Hepatocyte (in vitro differentiated cells): ENCODE results near the gene WFDC1. TPM values are rescaled to one million over a fixed set of nuclear protein-coding genes. Genes with fewer than 3 reads are reported as not detected.

Experiments used
- DNase-seq: peaks from one replicate; pipeline ENCODE4 v3.0.0-alpha.2; 2016; ENCODE audit warnings: low spot score
- H2AFZ ChIP-seq: fragments of 200-600 bp; sonication (generic); 2 replicates; pipeline ENCODE4 v1.6.0; 2016; ENCODE audit warnings: antibody characterized with exemption, mild to moderate bottlenecking
- H3K27ac ChIP-seq: fragments of 200-600 bp; sonication (generic); 2 replicates; pipeline ENCODE4 v1.5.1; 2016; ENCODE audit warnings: mild to moderate bottlenecking
- H3K27me3 ChIP-seq: fragments of 200-600 bp; sonication (generic); 2 replicates; pipeline ENCODE4 v1.6.1; 2016
- H3K36me3 ChIP-seq: fragments of 200-600 bp; sonication (generic); replicated peaks from 2 replicates; pipeline ENCODE4 v1.5.1; 2016; ENCODE audit warnings: low read depth; ENCODE audit not compliant: insufficient read depth
- H3K4me1 ChIP-seq: fragments of 200-600 bp; sonication (generic); 2 replicates; pipeline ENCODE4 v1.5.1; 2016; ENCODE audit warnings: mild to moderate bottlenecking, moderate library complexity; ENCODE audit not compliant: insufficient read depth
- H3K4me2 ChIP-seq: fragments of 200-600 bp; sonication (generic); 2 replicates; pipeline ENCODE4 v1.6.0; 2016
- H3K4me3 ChIP-seq: fragments of 200-600 bp; sonication (generic); 2 replicates; pipeline ENCODE4 v1.5.1; 2016; ENCODE audit warnings: mild to moderate bottlenecking
- H3K79me2 ChIP-seq: fragments of 200-600 bp; sonication (generic); 2 replicates; pipeline ENCODE4 v1.6.0; 2017; ENCODE audit warnings: mild to moderate bottlenecking
- H3K9me2 ChIP-seq: fragments of 200-600 bp; sonication (generic); replicated peaks from 2 replicates; pipeline ENCODE4 v1.6.0; 2017; ENCODE audit warnings: mild to moderate bottlenecking; ENCODE audit not compliant: insufficient read depth
- H3K9me3 ChIP-seq: fragments of 200-600 bp; sonication (generic); 2 replicates; pipeline ENCODE4 v1.5.1; 2016; ENCODE audit warnings: low read depth, mild to moderate bottlenecking
- H4K20me1 ChIP-seq: fragments of 200-600 bp; sonication (generic); 2 replicates; pipeline ENCODE4 v1.6.0; 2016; ENCODE audit warnings: mild to moderate bottlenecking; ENCODE audit not compliant: insufficient read depth, poor library complexity, severe bottlenecking
- CTCF ChIP-seq: fragments of 200-600 bp; sonication (generic); IDR thresholded peaks from 2 replicates; pipeline ENCODE4 v1.5.1; 2016; ENCODE audit warnings: antibody characterized with exemption, mild to moderate bottlenecking; ENCODE audit not compliant: poor library complexity
- EZH2 ChIP-seq: fragments of 200-600 bp; sonication (generic); IDR thresholded peaks from 2 replicates; pipeline ENCODE4 v1.6.1; 2016; ENCODE audit warnings: antibody characterized with exemption, mild to moderate bottlenecking, borderline replicate concordance
- EZH2phosphoT487 ChIP-seq: fragments of 200-600 bp; sonication (generic); IDR thresholded peaks from one replicate; pipeline ENCODE4 v1.6.1; 2018; ENCODE audit warnings: antibody characterized with exemption, mild to moderate bottlenecking, low read depth, moderate library complexity; ENCODE audit not compliant: unreplicated experiment, severe bottlenecking
- WGBS: methylation state at CpG from one replicate; pipeline ENCODE4 v1.1.6; 2016; ENCODE audit warnings: low lambda C conversion rate; ENCODE audit errors: missing lambda C conversion rate; 5-methylcytosine and 5-hydroxymethylcytosine counted together
- polyA plus RNA-seq: library from polyadenylated mRNA; unstranded; fragments of >200 nt; fragmentation: Nextera tagmentation; extraction: Ambion mirVana; gene quantifications from 2 replicates; pipeline ENCODE4 v1.2.1, GENCODE V29; 2016
- total RNA-seq: library from RNA; depleted of rRNA; stranded (reverse); fragments of >200 nt; gene quantifications from 2 replicates; pipeline ENCODE4 v1.2.3, GENCODE V29; 2014

Gene WFDC1
- total and polyA plus RNA-seq, 2 experiments from 2014 or later: 12.9 to 16.9 TPM

- Histone ChIP-seq H3K36me3 (no peaks in the 10 kb centered on the region), H3K27ac (no peak overlapping the region), H3K27me3 (no peaks in the 10 kb centered on the region), H3K9me3 (no peaks in the 10 kb centered on the region), H4K20me1 (no peaks in the 10 kb centered on the region), H3K79me2 (no peaks in the 10 kb centered on the region), H3K4me1 (peaks cover 6% of the 10 kb centered on the region), H3K9me2 (no peaks in the 10 kb centered on the region), H3K4me3 (no peak overlapping the region), H3K4me2 (no peak overlapping the region), H2AFZ (no peak overlapping the region)
- WGBS: 74% methylated on average over 16 of the region's 16 CpGs
- TF ChIP-seq EZH2 (no peak), EZH2phosphoT487 (no peak), CTCF (no peak)
- DNase-seq: no peak
Observed at GRCh38 chr16:84350685-84351400, 56.2 kb downstream of the WFDC1 start.

GRCh38 chr16:84351630-84352029, 57.0 kb downstream of the WFDC1 start:
- TF ChIP-seq EZH2phosphoT487: no peak
- TF ChIP-seq CTCF: no peak
- no peak for TF ChIP-seq EZH2
- H3K4me1 ChIP-seq: peaks cover 13% of the 10 kb centered on the region
- no peak overlapping the region for H3K4me3 ChIP-seq
- no peak overlapping the region for H2AFZ ChIP-seq
- DNase-seq: no peak
- no peaks in the 10 kb centered on the region for H3K9me2 ChIP-seq
- H3K9me3 ChIP-seq: no peaks in the 10 kb centered on the region
- no peaks in the 10 kb centered on the region for H3K27me3 ChIP-seq
- no peaks in the 10 kb centered on the region for H3K36me3 ChIP-seq
- H3K27ac ChIP-seq: no peak overlapping the region
- 97% methylated on average over 8 of the region's 8 CpGs for WGBS
- no peaks in the 10 kb centered on the region for H3K79me2 ChIP-seq
- no peak overlapping the region for H3K4me2 ChIP-seq
- no peaks in the 10 kb centered on the region for H4K20me1 ChIP-seq

GRCh38 chr16:84354306-84354705, 59.6 kb downstream of the WFDC1 start:
- DNase-seq: no peak
- H3K4me2 ChIP-seq: no peak overlapping the region
- 92% methylated on average over 6 of the region's 6 CpGs for WGBS
- no peak overlapping the region for H3K27ac ChIP-seq
- H4K20me1 ChIP-seq: no peaks in the 10 kb centered on the region
- H3K4me1 ChIP-seq: peaks cover 23% of the 10 kb centered on the region
- no peak for TF ChIP-seq CTCF
- no peak for TF ChIP-seq EZH2phosphoT487
- TF ChIP-seq EZH2: no peak
- no peak overlapping the region for H2AFZ ChIP-seq
- no peaks in the 10 kb centered on the region for H3K9me2 ChIP-seq
- no peaks in the 10 kb centered on the region for H3K27me3 ChIP-seq
- H3K79me2 ChIP-seq: no peaks in the 10 kb centered on the region
- H3K9me3 ChIP-seq: no peaks in the 10 kb centered on the region
- H3K36me3 ChIP-seq: no peaks in the 10 kb centered on the region
- H3K4me3 ChIP-seq: no peak overlapping the region
